HG03175 (cell line): ENCODE measurements around the gene STUB1.
A peak's percentile ranks its signal among the peaks of the same experiment; 100 is the strongest.

Source experiments
- ATAC-seq: cut with Tn5 transposase; IDR thresholded peaks from one replicate; pipeline ENCODE4 v1.9.1; 2021; ENCODE audit warnings: mild to moderate bottlenecking, moderate library complexity; ENCODE audit not compliant: unreplicated experiment

STUB1 gene

DNA sequence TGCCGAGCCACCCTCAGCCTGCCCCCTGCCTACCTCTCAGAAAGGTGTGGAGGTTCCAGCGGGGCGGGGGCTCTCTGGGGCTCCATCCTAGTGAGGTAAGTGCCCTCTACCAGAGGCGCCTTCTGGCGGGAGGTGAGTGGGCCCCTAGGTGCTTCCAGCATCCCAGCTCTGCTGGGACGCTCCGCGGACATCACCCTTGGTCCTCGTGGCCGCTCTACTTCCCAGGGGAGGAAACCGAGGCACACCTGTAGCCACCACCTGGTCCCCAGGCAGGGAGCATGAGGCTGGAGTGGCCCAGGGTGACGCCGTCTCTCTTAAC, 37.2 kb upstream of the STUB1 start:
- no peak for ATAC-seq

DNA sequence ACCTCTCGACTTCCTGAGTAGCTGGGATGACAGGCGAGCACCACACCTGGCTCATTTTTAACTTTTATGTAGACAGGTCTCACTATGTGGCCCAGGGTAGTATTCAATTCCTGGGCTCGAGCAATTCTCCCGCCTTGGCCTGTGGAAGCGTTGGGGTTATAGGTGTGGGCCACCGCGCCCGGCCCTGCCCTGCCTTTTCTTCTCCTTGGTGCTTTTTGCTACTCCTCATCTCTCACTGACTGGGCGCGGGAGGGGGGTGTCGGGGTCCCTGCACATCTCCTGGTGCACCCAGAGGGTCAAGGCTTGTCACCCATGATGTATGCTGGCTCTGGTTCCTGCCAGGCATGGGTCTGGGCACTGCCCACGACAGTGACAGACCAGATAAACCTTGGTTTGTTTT, 35.7 kb upstream of the STUB1 start:
- no peak for ATAC-seq

DNA sequence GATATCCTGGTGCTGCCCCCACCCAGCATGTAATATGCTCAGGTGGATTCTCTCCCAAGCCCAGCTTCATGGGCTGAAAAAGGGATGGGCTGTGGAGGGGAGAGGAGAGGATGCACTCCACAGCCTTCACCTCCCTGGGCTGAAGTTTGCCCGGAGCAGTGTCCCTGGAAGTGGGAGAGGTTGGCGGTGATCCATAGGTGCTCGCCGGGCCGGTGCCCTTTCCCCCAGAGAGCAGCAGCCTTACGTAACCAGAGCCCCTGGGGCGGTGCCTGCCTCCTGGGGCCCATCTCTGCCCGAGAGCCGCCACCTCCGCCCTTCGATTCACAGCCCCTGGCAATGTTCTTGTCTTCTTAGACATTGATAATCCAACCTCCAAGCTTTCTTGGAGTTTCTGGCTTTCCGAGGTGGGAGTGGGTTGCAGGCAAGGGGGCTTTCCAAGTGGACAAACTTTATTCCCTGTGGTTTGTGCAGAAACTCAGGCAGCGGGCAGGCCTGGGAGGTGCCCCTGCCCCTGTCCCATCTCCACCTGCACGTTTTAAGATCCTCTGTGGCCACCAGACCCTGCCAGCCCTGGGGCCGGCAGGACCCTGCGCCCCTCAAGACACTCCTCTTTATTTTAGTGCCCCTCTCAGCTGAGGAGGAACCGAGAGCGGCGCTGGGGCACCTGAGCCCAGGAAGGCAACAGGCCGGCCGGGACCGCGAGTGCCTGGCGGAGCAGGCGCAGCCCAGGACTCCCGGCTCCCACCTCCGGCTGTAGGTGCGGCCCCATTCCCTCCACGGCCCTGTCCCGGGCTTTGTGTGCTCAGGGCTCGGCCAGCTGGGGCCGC, 34.1 kb upstream of the STUB1 start:
- ATAC-seq: no peak

DNA sequence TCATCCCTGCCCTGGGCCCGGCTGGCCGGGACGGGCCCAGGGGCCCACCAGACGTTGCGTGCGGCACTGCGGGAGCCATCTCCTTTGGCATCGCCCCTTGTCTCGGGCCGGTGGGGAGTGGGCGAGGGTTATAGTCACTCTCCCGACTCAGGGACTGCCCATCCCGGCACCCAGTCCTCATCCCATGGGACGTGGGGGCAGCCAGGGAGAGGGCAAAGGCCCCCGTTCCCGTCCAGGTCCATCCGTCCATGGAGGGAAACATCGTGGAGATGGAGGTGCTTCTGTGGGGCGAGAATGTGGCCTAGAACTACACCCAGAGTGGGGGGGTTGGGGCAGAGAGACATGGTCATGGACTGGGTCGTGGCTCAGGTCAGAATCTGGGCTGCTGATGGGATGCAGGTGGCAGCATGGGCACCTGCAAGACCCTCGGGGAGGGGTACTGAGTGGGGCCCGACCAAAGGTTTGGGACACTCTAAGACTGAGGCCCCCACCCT, 33.5 kb upstream of the STUB1 start:
- no peak for ATAC-seq

GRCh38 chr16:647173-647902, 32.9 kb upstream of the STUB1 start:
- ATAC-seq: no peak

GRCh38 chr16:648071-648780, 32.0 kb upstream of the STUB1 start:
- ATAC-seq: no peak

DNA sequence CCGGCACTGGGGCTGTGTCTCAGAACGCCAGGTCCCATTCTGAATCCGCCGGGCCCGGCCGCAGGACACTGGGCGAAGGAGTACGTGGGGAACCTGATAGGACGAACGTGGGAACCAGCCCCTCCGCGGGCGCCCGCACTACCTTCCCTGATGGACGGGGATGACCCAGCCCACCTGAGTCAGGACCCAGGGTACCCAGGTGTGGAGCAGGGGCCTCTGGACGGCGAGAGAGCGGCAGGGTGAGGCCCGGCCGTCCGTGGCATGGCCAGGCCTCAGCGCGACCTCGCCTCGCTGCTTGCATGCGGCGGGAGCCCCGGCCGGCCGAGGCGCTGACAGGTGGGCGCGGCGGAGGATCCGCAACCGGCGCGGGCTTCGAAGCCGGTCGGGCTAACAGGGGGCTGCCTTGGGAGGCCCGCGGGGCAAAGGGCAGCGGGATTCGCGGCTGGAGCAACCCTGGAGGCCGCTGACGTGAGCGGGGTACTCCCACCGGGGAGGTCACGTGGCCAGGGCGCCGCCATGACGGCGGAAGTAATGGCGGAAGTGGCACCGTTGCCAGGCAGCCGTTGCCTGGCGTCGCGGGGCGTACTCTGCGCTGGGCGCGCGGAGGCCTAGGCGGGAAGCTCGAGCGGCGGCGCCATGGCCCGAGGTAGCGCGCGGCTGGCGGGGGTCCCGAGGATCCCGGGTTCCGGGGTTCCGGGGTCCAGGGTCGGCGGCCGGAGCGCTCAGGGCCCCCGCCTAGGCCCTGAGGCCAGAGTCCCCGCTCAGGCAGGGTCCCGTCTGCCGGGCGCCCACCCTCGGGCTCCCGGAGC, 31.2 kb upstream of the STUB1 start, which contains the start of gene WDR90:
TSS of gene WDR90 (plus strand) at position 585 of the 809 bp plus-strand sequence. CDS start at position 637, 52 bp downstream.
- ATAC-seq: peak; percentile 88

DNA sequence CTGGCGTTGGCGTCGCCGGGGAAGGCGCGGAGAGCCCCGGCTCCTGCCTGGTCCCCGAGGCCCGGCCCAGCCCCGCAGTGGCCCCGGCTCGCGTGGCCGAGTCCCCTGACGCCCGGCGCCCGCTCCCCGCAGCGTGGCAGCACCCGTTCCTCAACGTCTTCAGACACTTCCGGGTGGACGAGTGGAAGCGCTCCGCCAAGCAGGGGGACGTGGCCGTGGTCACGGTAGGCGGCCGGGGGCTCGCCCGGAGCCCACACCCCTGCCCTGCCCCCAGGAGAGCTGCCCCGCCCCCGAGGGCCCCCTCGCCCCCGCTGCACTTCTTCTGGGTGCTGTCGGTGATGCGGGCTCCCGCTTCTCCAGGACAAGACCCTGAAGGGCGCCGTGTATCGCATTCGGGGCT, 30.6 kb upstream of the STUB1 start:
- peak; percentile 26 for ATAC-seq

GRCh38 chr16:651844-652243, 28.4 kb upstream of the STUB1 start:
- ATAC-seq: no peak

- ATAC-seq: no peak
These were observed 27.5 kb upstream of the STUB1 start for GRCh38 chr16:652454-653305.

DNA sequence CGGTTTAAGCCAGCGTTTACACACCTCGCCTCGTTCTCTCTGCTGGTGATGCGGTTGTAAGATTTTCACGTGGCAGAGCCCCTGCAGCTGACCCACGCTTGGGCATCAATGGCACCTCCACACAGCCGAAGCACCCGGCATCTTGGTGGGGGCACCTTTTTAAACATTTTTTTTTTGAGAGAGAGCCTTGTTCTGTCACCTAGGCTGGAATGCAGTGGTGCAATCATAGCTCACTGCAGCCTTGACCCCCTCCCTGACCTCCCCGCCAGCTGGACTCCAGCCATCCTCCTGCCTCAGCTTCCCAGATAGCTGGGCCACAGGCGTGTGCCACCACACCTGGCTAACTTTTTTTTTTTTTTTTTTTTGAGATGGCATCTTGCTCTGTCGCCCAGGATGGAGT, 26.2 kb upstream of the STUB1 start:
- ATAC-seq: no peak

GRCh38 chr16:657487-657886, 22.7 kb upstream of the STUB1 start:
- ATAC-seq: no peak

- ATAC-seq: no peak
These were observed 21.3 kb upstream of the STUB1 start for GRCh38 chr16:658679-659571.

DNA sequence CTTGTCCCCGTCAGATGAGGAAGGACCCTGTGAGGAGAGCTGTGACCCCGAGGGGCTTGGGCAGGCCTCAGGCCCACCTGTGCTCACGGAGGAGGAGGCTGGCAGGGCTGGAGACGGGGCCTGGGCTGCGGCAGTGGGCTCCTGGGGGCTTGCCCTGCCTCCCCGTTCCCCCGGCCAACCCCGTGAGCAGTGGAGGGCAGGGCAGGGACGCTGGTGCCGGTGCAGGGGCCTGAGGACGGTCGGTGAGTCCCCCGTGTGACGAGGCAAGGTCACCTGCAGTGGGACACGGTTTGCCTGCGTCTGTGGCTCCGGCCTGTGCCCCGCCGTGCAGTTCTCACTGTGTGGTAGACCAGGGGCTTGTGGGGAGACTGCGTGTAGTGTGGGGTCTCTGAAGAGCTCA, 20.6 kb upstream of the STUB1 start:
- ATAC-seq: no peak

- ATAC-seq: no peak
These were observed 20.1 kb upstream of the STUB1 start for GRCh38 chr16:660132-660458.

DNA sequence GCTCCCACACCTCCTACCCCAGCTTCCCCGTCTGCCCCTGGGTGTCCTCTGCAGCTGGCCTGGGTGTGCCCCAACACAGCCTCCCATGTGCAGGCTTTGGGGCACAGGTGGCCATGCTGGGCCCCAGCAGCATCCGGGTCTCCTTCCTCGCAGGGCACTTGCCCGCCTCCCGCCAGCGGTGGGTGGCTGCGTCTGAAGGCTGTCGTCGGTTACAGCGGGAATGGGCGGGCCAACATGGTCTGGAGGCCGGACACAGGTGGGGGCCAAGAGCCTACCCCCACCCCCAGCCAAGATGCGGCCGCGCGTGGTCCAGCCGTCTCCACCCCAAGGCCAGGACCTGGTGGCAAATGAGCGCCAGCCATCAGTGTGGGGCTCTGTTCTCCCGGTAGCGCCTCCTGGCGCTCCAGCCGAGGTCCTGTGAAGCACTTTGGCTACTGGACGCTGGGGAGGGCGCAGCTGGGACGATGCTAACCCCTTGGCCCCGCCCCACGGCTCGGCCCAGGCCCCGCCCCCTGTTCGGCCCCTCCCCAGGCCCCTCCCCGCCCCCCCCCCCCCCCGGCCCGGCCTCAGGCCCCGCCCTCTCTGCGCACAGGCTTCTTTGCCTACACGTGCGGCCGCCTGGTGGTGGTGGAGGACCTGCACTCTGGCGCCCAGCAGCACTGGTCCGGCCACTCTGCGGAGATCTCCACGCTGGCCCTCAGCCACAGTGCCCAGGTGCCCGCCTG, 19.6 kb upstream of the STUB1 start:
- peak; percentile 48 for ATAC-seq

GRCh38 chr16:661184-661821, 18.9 kb upstream of the STUB1 start:
- ATAC-seq: no peak

DNA sequence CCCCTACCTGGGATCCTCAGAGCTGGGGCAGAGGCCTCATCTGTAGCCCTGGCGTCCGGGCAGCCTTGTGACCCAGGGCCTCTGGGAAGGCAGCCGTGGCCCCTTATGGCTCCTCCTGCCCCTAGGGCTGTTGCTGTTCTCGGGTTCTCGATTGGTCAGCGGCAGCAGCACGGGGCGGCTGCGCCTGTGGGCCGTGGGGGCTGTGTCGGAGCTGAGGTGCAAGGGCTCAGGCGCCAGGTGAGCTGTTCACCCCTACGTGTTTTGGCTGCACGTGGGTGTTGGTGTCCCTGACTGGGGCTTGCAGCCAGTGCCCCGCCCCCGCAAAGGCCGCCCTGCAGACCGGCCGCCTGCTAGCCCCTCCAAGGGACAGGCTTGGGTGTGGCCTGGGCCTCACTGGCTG, 18.1 kb upstream of the STUB1 start:
- no peak for ATAC-seq
